ENCODE measurements around the gene MS4A4E.
"Not testable (repeated sequence)": the region's sequence is repeated elsewhere in the genome, so short reads cannot be mapped to it uniquely, and the experiment has no call there.

Gene MS4A4E

GRCh38 chr11:60242740-60243239 lies at the start of gene MS4A4E:
MS4A4E (minus strand) TSS chr11:60243137; CDS start chr11:60230055, 13,082 bp downstream.
- DNase-seq: no peak

GRCh38 chr11:60292145-60292544 lies 49.2 kb upstream of the MS4A4E start:
- no peak for DNase-seq

GRCh38 chr11:60288531-60288930 lies 45.6 kb upstream of the MS4A4E start:
- no peak for DNase-seq

GRCh38 chr11:60285411-60286126 lies 42.6 kb upstream of the MS4A4E start:
- not testable (repeated sequence) for DNase-seq

- no peak for DNase-seq
Observed at GRCh38 chr11:60282286-60282685, 39.3 kb upstream of the MS4A4E start.

GRCh38 chr11:60281485-60281884 lies 38.5 kb upstream of the MS4A4E start:
- DNase-seq: no peak

- DNase-seq: peak; percentile 29
Observed at GRCh38 chr11:60280412-60280811, 37.5 kb upstream of the MS4A4E start, which contains the start of gene MS4A4A. MS4A4A (plus strand) TSS chr11:60280666; CDS start chr11:60280676, 10 bp downstream.

GRCh38 chr11:60274416-60274815 lies 31.5 kb upstream of the MS4A4E start:
- DNase-seq: no peak

- no peak for DNase-seq
Observed at GRCh38 chr11:60265373-60266214, 22.7 kb upstream of the MS4A4E start.

- DNase-seq: no peak
Observed at GRCh38 chr11:60264644-60265043, 21.7 kb upstream of the MS4A4E start.

- DNase-seq: no peak
Observed at GRCh38 chr11:60263402-60263801, 20.5 kb upstream of the MS4A4E start.

- no peak for DNase-seq
Observed at GRCh38 chr11:60261014-60261413, 18.1 kb upstream of the MS4A4E start.

- no peak for DNase-seq
Observed at GRCh38 chr11:60257956-60258722, 15.2 kb upstream of the MS4A4E start.

- DNase-seq: no peak
Observed at GRCh38 chr11:60252213-60253108, 9.5 kb upstream of the MS4A4E start.

- DNase-seq: no peak
Observed at GRCh38 chr11:60251485-60252212, 8.7 kb upstream of the MS4A4E start.

GRCh38 chr11:60241786-60242185 lies 1.2 kb downstream of the MS4A4E start:
- DNase-seq: no peak

GRCh38 chr11:60240662-60241061 lies 2.3 kb downstream of the MS4A4E start:
- DNase-seq: no peak

GRCh38 chr11:60235321-60235720 lies 7.6 kb downstream of the MS4A4E start:
- no peak for DNase-seq

- no peak for DNase-seq
Observed at GRCh38 chr11:60230681-60231080, 12.3 kb downstream of the MS4A4E start.

- no peak for DNase-seq
Observed at GRCh38 chr11:60222141-60222540, 20.8 kb downstream of the MS4A4E start.

GRCh38 chr11:60221692-60222091 lies 21.2 kb downstream of the MS4A4E start:
- DNase-seq: no peak
